Epidermal melanocyte (primary cell): ENCODE results near the gene ZNF398.

Experiments
- DNase-seq: peaks from one replicate; pipeline ENCODE4 v3.0.0; 2011; ENCODE audit warnings: low spot score; ENCODE audit not compliant: insufficient read length

ZNF398 gene

GRCh38 chr7:149196151-149196704 lies 49.0 kb downstream of the ZNF398 start:
- DNase-seq: no peak

GRCh38 chr7:149196705-149197171 lies 49.5 kb downstream of the ZNF398 start:
- no peak for DNase-seq

GRCh38 chr7:149197675-149198074 lies 50.4 kb downstream of the ZNF398 start:
- DNase-seq: no peak

GRCh38 chr7:149198161-149198816 lies 51.0 kb downstream of the ZNF398 start:
- DNase-seq: no peak

- DNase-seq: no peak
Observed at GRCh38 chr7:149199234-149199995, 52.2 kb downstream of the ZNF398 start.

- DNase-seq: no peak
Observed at GRCh38 chr7:149202831-149203231, 55.6 kb downstream of the ZNF398 start.

- DNase-seq: no peak
Observed at GRCh38 chr7:149205690-149206381, 58.6 kb downstream of the ZNF398 start.

- DNase-seq: no peak
Observed at GRCh38 chr7:149207324-149208035, 60.2 kb downstream of the ZNF398 start.

- DNase-seq: peak; percentile 36
Observed at GRCh38 chr7:149209518-149210269, 62.4 kb downstream of the ZNF398 start.

GRCh38 chr7:149210551-149210950 lies 63.3 kb downstream of the ZNF398 start:
- DNase-seq: no peak

- no peak for DNase-seq
Observed at GRCh38 chr7:149214020-149214720, 66.9 kb downstream of the ZNF398 start.

- peak; percentile 8 for DNase-seq
Observed at GRCh38 chr7:149216402-149216801, 69.1 kb downstream of the ZNF398 start.

- DNase-seq: no peak
Observed at GRCh38 chr7:149217570-149217969, 70.3 kb downstream of the ZNF398 start.

- peak; percentile 9 for DNase-seq
Observed at GRCh38 chr7:149218469-149219420, 71.5 kb downstream of the ZNF398 start.

GRCh38 chr7:149220534-149220933 lies 73.3 kb downstream of the ZNF398 start:
- DNase-seq: peak; percentile 52

GRCh38 chr7:149223176-149223575 lies 75.9 kb downstream of the ZNF398 start:
- no peak for DNase-seq

GRCh38 chr7:149223761-149224160 lies 76.5 kb downstream of the ZNF398 start:
- no peak for DNase-seq

GRCh38 chr7:149224352-149224751 lies 77.1 kb downstream of the ZNF398 start:
- no peak for DNase-seq

- no peak for DNase-seq
Observed at GRCh38 chr7:149225106-149225505, 77.9 kb downstream of the ZNF398 start.
